K562 (cell line): ENCODE results near the gene GAB4. TPM values are rescaled to one million over a fixed set of nuclear protein-coding genes. Genes with fewer than 3 reads are reported as not detected.
A peak's percentile ranks its signal among the peaks of the same experiment; 100 is the strongest.

Source experiments
- ATAC-seq: fragments of 200-7000 bp; cut with Tn5 transposase; 3 replicates; pipeline ENCODE4 v1.9.1; 2020; ENCODE audit warnings: moderate library complexity
- BruUV-seq: library from RNA; stranded (reverse); fragments of 400-500 nt; replicated peaks from 2 replicates; lab custom pipeline; 2021; lab: Mats Ljungman, UMichigan
- CTCF ChIA-PET: fragments of 300-600 bp; formaldehyde crosslinking; extraction: SDS; loops from one replicate; lab custom pipeline; 2021; ENCODE audit warnings: low intra/inter-chr PET ratio; lab: Yijun Ruan, JAX
- POLR2A ChIA-PET: fragments of 300-600, 350-650 bp; sonication (Branson Sonifier 250); formaldehyde crosslinking; extraction: SDS; loops from one replicate; lab custom pipeline; 2021; ENCODE audit warnings: antibody characterized with exemption, inconsistent platforms; lab: Yijun Ruan, JAX
- DNase-seq, 4 experiments: peaks; one replicate each; pipeline versions ENCODE4 v3.0.0 to v3.0.0-alpha.2; 2011 to 2018; ENCODE audit warnings: low spot score in 3 of 4, mixed read lengths in 3 of 4; ENCODE audit errors: extremely low read depth in 1 of 4
- FAIRE-seq: peaks from 2 replicates; lab custom pipeline; 2011; peaks lifted over from hg19 to GRCh38; lab: Jason Lieb, UNC
- H2AFZ ChIP-seq: 2 replicates; pipeline ENCODE4 v1.6.0; 2011; ENCODE audit warnings: low read depth, low read length, control low read depth, inconsistent platforms
- H3K27ac ChIP-seq: fragments of 200-600 bp; 3 replicates; pipeline ENCODE4 v1.8.0; 2011; ENCODE audit warnings: low read depth, mild to moderate bottlenecking, control low read depth, inconsistent platforms, low read length, moderate library complexity, mixed read lengths; ENCODE audit errors: extremely low read depth
- H3K27me3 ChIP-seq, 2 experiments: fragments of 300-600 bp in 1 of 2; 2 replicates in 1 of 2; 3 replicates in 1 of 2; pipeline versions ENCODE4 v1.6.0 to v1.8.0; 2011; ENCODE audit warnings: inconsistent platforms in 2 of 2, low read length in 2 of 2, mild to moderate bottlenecking in 1 of 2, mixed read lengths in 1 of 2, moderate library complexity in 1 of 2; ENCODE audit not compliant: control insufficient read depth in 2 of 2, insufficient read depth in 2 of 2
- H3K36me3 ChIP-seq: fragments of 300-600 bp; 3 replicates; pipeline ENCODE4 v1.8.0; 2011; ENCODE audit warnings: mild to moderate bottlenecking, low read length, inconsistent platforms; ENCODE audit not compliant: control insufficient read depth, insufficient read depth
- H3K4me1 ChIP-seq, 2 experiments: fragments of 200-600 bp in 1 of 2; replicated peaks in 1 of 2; 2 replicates in 1 of 2; 3 replicates in 1 of 2; pipeline versions ENCODE4 v1.5.1 to v1.8.0; 2011; ENCODE audit warnings: inconsistent platforms in 2 of 2, low read length in 2 of 2, mild to moderate bottlenecking in 1 of 2, mixed read lengths in 1 of 2, moderate library complexity in 1 of 2; ENCODE audit not compliant: control insufficient read depth in 2 of 2, insufficient read depth in 2 of 2
- H3K4me2 ChIP-seq: 2 replicates; pipeline ENCODE4 v1.6.1; 2011; ENCODE audit warnings: low read length, control low read depth, inconsistent platforms, mixed read lengths; ENCODE audit not compliant: insufficient read depth
- H3K4me3 ChIP-seq: fragments of 200-600 bp; sonication (generic), shearing (Covaris generic); 2 replicates; pipeline ENCODE4 v1.5.1; 2016; ENCODE audit warnings: control low read depth, inconsistent platforms
- H3K79me2 ChIP-seq: fragments of 200-600 bp; 3 replicates; pipeline ENCODE4 v1.8.0; 2011; ENCODE audit warnings: low read length, inconsistent platforms; ENCODE audit not compliant: control insufficient read depth, insufficient read depth
- H3K9ac ChIP-seq, 2 experiments: 2 replicates each; pipeline versions ENCODE4 v1.6.0 to v1.6.1; 2011; ENCODE audit warnings: low read depth in 2 of 2, low read length in 2 of 2, control low read depth in 1 of 2, inconsistent platforms in 1 of 2, mild to moderate bottlenecking in 1 of 2, mixed read lengths in 1 of 2; ENCODE audit not compliant: insufficient read depth in 1 of 2
- H3K9me1 ChIP-seq: one replicate; pipeline ENCODE4 v1.6.0; 2011; ENCODE audit warnings: inconsistent platforms, mild to moderate bottlenecking, low read length, moderate library complexity; ENCODE audit not compliant: control insufficient read depth, insufficient read depth
- H3K9me3 ChIP-seq: replicated peaks from 2 replicates; pipeline ENCODE4 v1.5.1; 2011; ENCODE audit warnings: low read depth, low read length, inconsistent platforms; ENCODE audit not compliant: control insufficient read depth, insufficient read depth
- H4K20me1 ChIP-seq: replicated peaks from 2 replicates; pipeline ENCODE4 v1.6.1; 2011; ENCODE audit warnings: low read length, inconsistent platforms, mixed read lengths; ENCODE audit not compliant: control insufficient read depth, insufficient read depth
- CEBPB ChIP-seq: fragments of 450-650 bp; IDR thresholded peaks from 2 replicates; pipeline ENCODE4 v1.6.1; 2016; ENCODE audit warnings: missing genetic modification characterization, missing compliant biosample characterization
- CUX1 ChIP-seq: fragments of 200-800 bp; sonication (Bioruptor generic); IDR thresholded peaks from 2 replicates; pipeline ENCODE4 v1.6.1; 2016; ENCODE audit warnings: missing genetic modification characterization, missing compliant biosample characterization
- ESRRA ChIP-seq: fragments of 450-650 bp; IDR thresholded peaks from 2 replicates; pipeline ENCODE4 v1.6.1; 2014; ENCODE audit warnings: low read depth, mild to moderate bottlenecking, moderate library complexity, borderline replicate concordance
- HINFP ChIP-seq: fragments of 450-650 bp; conservative IDR thresholded peaks from 2 replicates; pipeline ENCODE4 v1.6.1; 2016; ENCODE audit warnings: missing genetic modification characterization, low read depth, mild to moderate bottlenecking, control low read depth, missing compliant biosample characterization
- MECOM ChIP-seq: fragments of 250-450 bp; sonication (Bioruptor Pico); IDR thresholded peaks from 2 replicates; pipeline ENCODE4 v1.8.0; 2022; ENCODE audit warnings: inconsistent platforms
- MEF2A ChIP-seq: IDR thresholded peaks from 2 replicates; pipeline ENCODE4 v1.6.1; 2011; ENCODE audit warnings: low read depth, mild to moderate bottlenecking, low read length, moderate library complexity; ENCODE audit not compliant: control insufficient read depth
- MTA3 ChIP-seq: fragments of 450-650 bp; formaldehyde crosslinking; IDR thresholded peaks from 2 replicates; pipeline ENCODE4 v1.6.1; 2017; ENCODE audit warnings: mild to moderate bottlenecking, borderline replicate concordance
- MYNN ChIP-seq, 2 experiments: sonication (generic); formaldehyde crosslinking in 1 of 2; IDR thresholded peaks; 2 replicates each; pipeline versions ENCODE4 v1.5.0 to v1.6.1; 2016 to 2020; ENCODE audit warnings: antibody characterized with exemption in 1 of 2, missing genetic modification reagents in 1 of 2
- POLR2H ChIP-seq: IDR thresholded peaks from 2 replicates; pipeline ENCODE4 v1.6.1; 2016; ENCODE audit warnings: missing genetic modification characterization, low read depth, mild to moderate bottlenecking, control low read depth, missing compliant biosample characterization, moderate library complexity
- USF2 ChIP-seq: sonication (generic); formaldehyde crosslinking; IDR thresholded peaks from 2 replicates; pipeline ENCODE4 v1.5.0; 2020; ENCODE audit warnings: missing genetic modification reagents
- ZBTB34 ChIP-seq: fragments of 250-450 bp; sonication (Bioruptor Pico); IDR thresholded peaks from 2 replicates; pipeline ENCODE4 v1.8.0; 2021; ENCODE audit warnings: mild to moderate bottlenecking, moderate library complexity
- ZNF316 ChIP-seq: fragments of 450-650 bp; IDR thresholded peaks from 2 replicates; pipeline ENCODE4 v1.6.1; 2016
- WGBS: fragments of 100-300 bp; shearing (Covaris generic); methylation state at CpG from one replicate; pipeline ENCODE4 v1.1.6; 2016; ENCODE audit warnings: low coverage, mixed read lengths; ENCODE audit not compliant: insufficient coverage; ENCODE audit errors: missing lambda C conversion rate; 5-methylcytosine and 5-hydroxymethylcytosine counted together
- in situ Hi-C: fragments of 300-500 bp; cut with MboI; formaldehyde crosslinking; loops from 4 replicates; pipeline ENCODE4 v1.15.0; 2018; ENCODE audit warnings: inconsistent platforms, mixed read lengths
- intact Hi-C: fragments of 100-400 bp; cut with micrococcal nuclease; formaldehyde crosslinking; loops from 2 replicates; pipeline ENCODE4 v1.14.2; 2022
- polyA plus RNA-seq, 8 experiments: library from polyadenylated mRNA; depleted of rRNA in 4 of 8; stranded (reverse) in 5 of 8; unstranded in 3 of 8; fragments of >200 nt; fragmentation: Nextera tagmentation in 2 of 8; fragmentation: Illumina TruSeq in 1 of 8; extraction: Ambion mirVana in 2 of 8; extraction: Trizol in 1 of 8; gene quantifications; 2 replicates each; pipeline versions ENCODE4 v1.2.1 to v1.2.3, GENCODE V29; 2011 to 2014; ENCODE audit warnings: inconsistent platforms in 1 of 8, missing spikeins in 1 of 8
- total RNA-seq, 7 experiments: library from RNA; depleted of rRNA in 6 of 7; stranded (reverse); fragments of >200 nt in 6 of 7; fragmentation: Illumina TruSeq in 2 of 7; extraction: Trizol in 2 of 7; gene quantifications; 2 replicates each; pipeline versions ENCODE4 v1.2.1 to v1.2.3, GENCODE V29; 2011 to 2021; ENCODE audit warnings: low replicate concordance in 1 of 7

GAB4 gene
- total and polyA plus RNA-seq, 9 of the 15 experiments (the other 6 are each of a cell fraction or from before 2014, with no cell fraction given): 0.04 to 0.11 (median 0.04) TPM; not detected in 6

- no peak for TF ChIP-seq POLR2H (tag)
These were observed 49.5 kb downstream of the GAB4 start (continued) for GRCh38 chr22:16958475-16958874.

GRCh38 chr22:16957781-16958180 lies 50.2 kb downstream of the GAB4 start:
- CTCF ChIA-PET: no interaction called here
- FAIRE-seq: no peak
- TF ChIP-seq MTA3 (no peak), ESRRA (no peak), HINFP (no peak), USF2 (CRISPR knock-in tag) (no peak), ZNF316 (no peak), CUX1 (no peak), CEBPB (tag) (no peak), MEF2A (no peak), ZBTB34 (CRISPR knock-in tag) (no peak), MECOM (CRISPR knock-in tag) (no peak), MYNN (IDR thresholded peaks at IDR 0.05) (no peak), MYNN (CRISPR knock-in tag; IDR thresholded peaks at IDR 0.05) (no peak)

More at GRCh38 chr22:16957781-16958180, 50.2 kb downstream of the GAB4 start:
- BruUV-seq: no TSS peak
- Histone ChIP-seq H3K4me1 (no peaks in the 10 kb centered on the region), H3K4me3 (no peak overlapping the region), H3K27ac (no peak overlapping the region), H3K36me3 (no peaks in the 10 kb centered on the region), H3K9me3 (no peaks in the 10 kb centered on the region), H3K79me2 (no peaks in the 10 kb centered on the region), H2AFZ (no peak overlapping the region), H3K27me3 (peaks cover 6 to 25% of the 10 kb centered on the region in 2 experiments; a peak in 3 of 5 replicates), H3K9ac (no peak overlapping the region), H3K4me2 (no peak overlapping the region), H4K20me1 (no peaks in the 10 kb centered on the region; the same call in 1 of the 2 replicates), H3K9me1 (no peaks in the 10 kb centered on the region)
- 1% methylated on average over 7 of the region's 7 CpGs for WGBS
- in situ Hi-C loops: no loop called here
- ATAC-seq: no peak
- POLR2A ChIA-PET: interaction anchor here (0.9 kb wide), 1 partner anchor 13 kb away, joined by 6 read pairs; no protein-coding TSS in a partner anchor
- peak in 3 of 4 experiments; percentile 4 to 6 (median 6) for DNase-seq
- intact Hi-C loops: no loop called here
